OCI-LY7 (cell line): ENCODE data around the gene RASAL2. TPM values are rescaled to one million over a fixed set of nuclear protein-coding genes. Genes with fewer than 3 reads are reported as not detected.

Experiments
- BruUV-seq: library from RNA; stranded (reverse); fragments of 400-500 nt; replicated peaks from 2 replicates; lab custom pipeline; 2021; lab: Mats Ljungman, UMichigan
- CTCF ChIA-PET: fragments of 300-600 bp; sonication (Branson Sonifier 250); formaldehyde crosslinking; loops from one replicate; lab custom pipeline; 2022; ENCODE audit warnings: antibody characterized with exemption; ENCODE audit not compliant: unreplicated experiment; lab: Charles Lee
- POLR2A ChIA-PET: fragments of 300-600 bp; sonication (Branson Sonifier 250); formaldehyde crosslinking; loops from one replicate; lab custom pipeline; 2022; ENCODE audit warnings: antibody characterized with exemption; lab: Charles Lee
- DNase-seq: peaks from one replicate; pipeline ENCODE4 v3.0.0-alpha.2; 2015; ENCODE audit warnings: low spot score
- H2AFZ ChIP-seq: fragments of 200-600 bp; sonication (generic), shearing (Covaris generic); 2 replicates; pipeline ENCODE4 v1.6.1; 2014; ENCODE audit warnings: mild to moderate bottlenecking, antibody characterized with exemption, low read length, moderate library complexity
- H3K27ac ChIP-seq: fragments of 200-600 bp; sonication (generic); 2 replicates; pipeline ENCODE4 v1.5.1; 2014; ENCODE audit warnings: mixed run types, low read depth, mild to moderate bottlenecking, moderate library complexity, low read length, inconsistent platforms; ENCODE audit not compliant: poor library complexity, severe bottlenecking
- H3K36me3 ChIP-seq: fragments of 200-600 bp; sonication (generic); 2 replicates; pipeline ENCODE4 v1.6.1; 2014; ENCODE audit warnings: mild to moderate bottlenecking, antibody characterized with exemption, low read length, moderate library complexity, mixed read lengths; ENCODE audit not compliant: insufficient read depth
- H3K4me1 ChIP-seq: fragments of 200-600 bp; sonication (generic); 2 replicates; pipeline ENCODE4 v1.5.1; 2014; ENCODE audit warnings: mild to moderate bottlenecking, low read length; ENCODE audit not compliant: insufficient read depth, poor library complexity, severe bottlenecking
- H3K4me2 ChIP-seq: fragments of 200-600 bp; sonication (generic); 2 replicates; pipeline ENCODE4 v1.6.1; 2014; ENCODE audit warnings: mild to moderate bottlenecking, low read length
- H3K4me3 ChIP-seq: fragments of 200-600 bp; sonication (generic); 2 replicates; pipeline ENCODE4 v1.5.1; 2014; ENCODE audit warnings: mild to moderate bottlenecking, low read depth, low read length; ENCODE audit not compliant: poor library complexity, severe bottlenecking
- H3K79me2 ChIP-seq: fragments of 200-600 bp; sonication (generic); 2 replicates; pipeline ENCODE4 v1.6.1; 2016; ENCODE audit warnings: low read depth, mild to moderate bottlenecking, low read length, moderate library complexity, mixed read lengths; ENCODE audit not compliant: insufficient read depth
- H3K9me2 ChIP-seq: fragments of 200-600 bp; sonication (generic); 2 replicates; pipeline ENCODE4 v1.6.1; 2016; ENCODE audit warnings: mild to moderate bottlenecking, low read length, mixed read lengths; ENCODE audit not compliant: insufficient read depth
- H3K9me3 ChIP-seq: fragments of 200-600 bp; sonication (generic); 2 replicates; pipeline ENCODE4 v1.6.1; 2014; ENCODE audit warnings: mild to moderate bottlenecking, mixed run types, low read length, mixed read lengths
- H4K20me1 ChIP-seq: fragments of 200-600 bp; sonication (generic); 2 replicates; pipeline ENCODE4 v1.6.1; 2014; ENCODE audit warnings: mild to moderate bottlenecking, antibody characterized with exemption, low read length, moderate library complexity, mixed read lengths; ENCODE audit not compliant: insufficient read depth
- EZH2phosphoT487 ChIP-seq: fragments of 200-600 bp; sonication (generic); IDR thresholded peaks from 2 replicates; pipeline ENCODE4 v1.6.1; 2018; ENCODE audit warnings: low read depth, borderline replicate concordance, mild to moderate bottlenecking, mixed run types, antibody characterized with exemption, low read length, moderate library complexity, mixed read lengths
- intact Hi-C: fragments of 100-400 bp; cut with micrococcal nuclease; formaldehyde crosslinking; loops from one replicate; pipeline ENCODE4 v1.10.0; 2022; ENCODE audit not compliant: unreplicated experiment
- total RNA-seq, 2 experiments: library from RNA; depleted of rRNA in 1 of 2; stranded (reverse); fragments of >200 nt in 1 of 2; shearing (Covaris generic) in 1 of 2; gene quantifications; 2 replicates each; pipeline ENCODE4 v1.2.3, GENCODE V29; 2014 to 2022
- TF ChIP-seq, protein P1 (sequence below): fragments of 200-600 bp; sonication (generic); conservative IDR thresholded peaks from 2 replicates; pipeline ENCODE4 v1.5.1; 2014; ENCODE audit warnings: mild to moderate bottlenecking, antibody characterized with exemption, low read length, moderate library complexity, mixed read lengths

Gene RASAL2
- total RNA-seq, 2 experiments from 2014 or later = 0.09 to 0.27 TPM

DNA sequence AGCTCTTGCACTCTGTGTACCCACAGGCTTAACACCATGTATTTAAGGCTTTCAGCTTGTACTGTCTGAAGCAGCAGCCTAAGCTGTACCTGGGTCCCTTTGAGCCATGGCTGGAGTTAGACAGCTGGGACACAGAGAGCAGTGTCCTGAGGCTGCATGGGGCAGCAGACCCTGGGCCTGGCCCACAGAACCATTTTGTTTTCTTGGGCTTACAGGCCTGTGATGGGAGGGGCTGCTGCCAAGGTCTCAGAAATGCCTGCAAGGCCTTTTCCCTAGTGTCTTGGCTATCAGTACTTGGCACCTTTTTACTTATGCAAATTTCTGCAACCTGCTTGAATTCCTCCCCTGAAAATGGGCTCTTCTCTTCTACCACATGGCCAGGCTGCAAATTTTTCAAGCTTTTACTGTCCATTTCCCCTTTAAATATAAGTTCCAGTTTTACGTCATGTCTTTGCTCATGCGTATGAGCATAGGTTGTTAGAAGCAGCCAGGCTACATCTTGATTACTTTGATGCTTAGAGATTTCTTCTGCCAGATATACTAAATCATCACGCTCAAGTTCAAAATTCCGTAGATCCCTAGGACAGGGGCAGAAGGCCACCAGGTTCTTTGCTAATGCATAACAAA, 259.0 kb downstream of the RASAL2 start:
- Histone ChIP-seq H4K20me1 (no peaks in the 10 kb centered on the region), H3K4me3 (no peak overlapping the region), H2AFZ (no peak overlapping the region), H3K4me2 (no peak overlapping the region), H3K36me3 (no peaks in the 10 kb centered on the region), H3K9me2 (no peaks in the 10 kb centered on the region), H3K4me1 (no peaks in the 10 kb centered on the region), H3K79me2 (no peaks in the 10 kb centered on the region), H3K9me3 (no peaks in the 10 kb centered on the region), H3K27ac (no peak overlapping the region)
- no peak for DNase-seq
- intact Hi-C loops = no loop called here
- BruUV-seq = no TSS peak
- TF ChIP-seq, protein P1, sequence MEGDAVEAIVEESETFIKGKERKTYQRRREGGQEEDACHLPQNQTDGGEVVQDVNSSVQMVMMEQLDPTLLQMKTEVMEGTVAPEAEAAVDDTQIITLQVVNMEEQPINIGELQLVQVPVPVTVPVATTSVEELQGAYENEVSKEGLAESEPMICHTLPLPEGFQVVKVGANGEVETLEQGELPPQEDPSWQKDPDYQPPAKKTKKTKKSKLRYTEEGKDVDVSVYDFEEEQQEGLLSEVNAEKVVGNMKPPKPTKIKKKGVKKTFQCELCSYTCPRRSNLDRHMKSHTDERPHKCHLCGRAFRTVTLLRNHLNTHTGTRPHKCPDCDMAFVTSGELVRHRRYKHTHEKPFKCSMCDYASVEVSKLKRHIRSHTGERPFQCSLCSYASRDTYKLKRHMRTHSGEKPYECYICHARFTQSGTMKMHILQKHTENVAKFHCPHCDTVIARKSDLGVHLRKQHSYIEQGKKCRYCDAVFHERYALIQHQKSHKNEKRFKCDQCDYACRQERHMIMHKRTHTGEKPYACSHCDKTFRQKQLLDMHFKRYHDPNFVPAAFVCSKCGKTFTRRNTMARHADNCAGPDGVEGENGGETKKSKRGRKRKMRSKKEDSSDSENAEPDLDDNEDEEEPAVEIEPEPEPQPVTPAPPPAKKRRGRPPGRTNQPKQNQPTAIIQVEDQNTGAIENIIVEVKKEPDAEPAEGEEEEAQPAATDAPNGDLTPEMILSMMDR = no peak
- no peak for TF ChIP-seq EZH2phosphoT487
- POLR2A ChIA-PET = no interaction called here
- CTCF ChIA-PET = no interaction called here

DNA sequence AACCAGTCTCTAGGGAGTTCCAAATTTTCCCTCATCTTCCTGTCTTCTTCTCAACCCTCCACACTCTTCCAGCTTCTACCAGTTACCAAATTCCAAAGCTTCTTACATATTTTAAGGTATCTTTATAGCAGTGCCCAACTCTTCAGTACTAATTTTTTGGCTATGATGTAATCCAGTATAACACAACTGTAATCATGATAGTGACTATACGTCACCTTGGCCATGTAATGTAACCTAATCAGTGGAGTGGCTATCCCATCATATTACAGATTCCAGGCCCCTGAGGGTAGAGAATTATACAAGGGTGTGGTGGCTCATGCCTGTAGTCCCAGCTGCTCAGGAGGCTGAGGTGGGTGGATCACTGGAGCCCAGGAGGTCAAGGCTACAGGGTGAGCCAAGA, 259.6 kb downstream of the RASAL2 start:
- H3K27ac ChIP-seq = no peak overlapping the region
- no peak overlapping the region for H3K4me3 ChIP-seq
- BruUV-seq = no TSS peak
- no peaks in the 10 kb centered on the region for H3K9me3 ChIP-seq
- no peaks in the 10 kb centered on the region for H4K20me1 ChIP-seq
- H3K79me2 ChIP-seq = no peaks in the 10 kb centered on the region
- ChIA-PET CTCF (no interaction called here), POLR2A (no interaction called here)
- no peaks in the 10 kb centered on the region for H3K4me1 ChIP-seq
- H3K36me3 ChIP-seq = no peaks in the 10 kb centered on the region
- no peak overlapping the region for H2AFZ ChIP-seq
- H3K9me2 ChIP-seq = no peaks in the 10 kb centered on the region
- TF ChIP-seq, protein P1 = no peak
- TF ChIP-seq EZH2phosphoT487 = no peak
- H3K4me2 ChIP-seq = no peak overlapping the region
- DNase-seq = no peak
- intact Hi-C loops = no loop called here

DNA sequence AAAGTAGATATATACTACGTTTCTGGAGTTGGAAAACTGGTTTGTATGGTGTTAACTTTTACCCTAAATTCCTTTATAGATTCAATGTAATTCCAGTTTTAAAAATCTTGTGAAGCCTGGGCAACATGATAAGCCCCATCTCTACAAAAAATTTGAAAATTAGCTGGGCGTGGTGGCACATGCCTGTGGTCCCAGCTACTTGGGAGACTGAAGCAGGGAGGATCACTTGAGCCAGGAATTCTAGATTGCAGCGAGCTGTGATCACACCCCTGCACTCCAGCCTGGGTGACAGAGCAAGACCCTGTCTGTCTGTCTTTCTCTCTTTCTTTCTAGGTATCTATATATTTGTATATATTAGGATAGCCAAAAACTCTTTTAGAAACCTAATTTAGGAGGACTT, 260.9 kb downstream of the RASAL2 start:
- H3K27ac ChIP-seq = no peak overlapping the region
- H3K79me2 ChIP-seq = no peaks in the 10 kb centered on the region
- POLR2A ChIA-PET = no interaction called here
- no peak overlapping the region for H3K4me3 ChIP-seq
- H2AFZ ChIP-seq = no peak overlapping the region
- H3K4me1 ChIP-seq = no peaks in the 10 kb centered on the region
- no peak for TF ChIP-seq EZH2phosphoT487
- TF ChIP-seq, protein P1 = no peak
- H4K20me1 ChIP-seq = no peaks in the 10 kb centered on the region
- no peak for DNase-seq
- no peaks in the 10 kb centered on the region for H3K36me3 ChIP-seq
- H3K9me2 ChIP-seq = no peaks in the 10 kb centered on the region
- BruUV-seq = no TSS peak
- H3K4me2 ChIP-seq = no peak overlapping the region
- intact Hi-C loops = no loop called here
- CTCF ChIA-PET = no interaction called here
- H3K9me3 ChIP-seq = no peaks in the 10 kb centered on the region
